Neural progenitor cell (in vitro differentiated cells): ENCODE measurements around the gene NOP14. TPM values are rescaled to one million over a fixed set of nuclear protein-coding genes. Genes with fewer than 3 reads are reported as not detected.
"Not testable (repeated sequence)": the region's sequence is repeated elsewhere in the genome, so short reads cannot be mapped to it uniquely, and the experiment has no call there.

Experiments used
- DNase-seq: peaks from one replicate; pipeline ENCODE4 v3.0.0-alpha.2; 2016; ENCODE audit warnings: low spot score
- H2AFZ ChIP-seq: fragments of 200-600 bp; sonication (generic); replicated peaks from 2 replicates; pipeline ENCODE4 v1.6.1; 2016; ENCODE audit warnings: antibody characterized with exemption
- H3F3A ChIP-seq: fragments of 200-600 bp; sonication (generic); 2 replicates; pipeline ENCODE4 v1.6.1; 2016; ENCODE audit warnings: antibody characterized with exemption, low read depth
- H3K27ac ChIP-seq: fragments of 200-600 bp; sonication (generic); 2 replicates; pipeline ENCODE4 v1.5.1; 2016; ENCODE audit warnings: mild to moderate bottlenecking
- H3K27me3 ChIP-seq: fragments of 200-600 bp; sonication (generic); 2 replicates; pipeline ENCODE4 v1.6.1; 2016; ENCODE audit warnings: mild to moderate bottlenecking, moderate library complexity
- H3K36me3 ChIP-seq: fragments of 200-600 bp; sonication (generic); 2 replicates; pipeline ENCODE4 v1.5.1; 2016
- H3K4me1 ChIP-seq: fragments of 200-600 bp; sonication (generic); 2 replicates; pipeline ENCODE4 v1.6.1; 2016; ENCODE audit warnings: mixed run types
- H3K4me2 ChIP-seq: fragments of 200-600 bp; sonication (generic); 2 replicates; pipeline ENCODE4 v1.6.1; 2016
- H3K4me3 ChIP-seq: fragments of 200-600 bp; sonication (generic); 2 replicates; pipeline ENCODE4 v1.5.1; 2016
- H3K79me2 ChIP-seq: fragments of 200-600 bp; sonication (generic); 2 replicates; pipeline ENCODE4 v1.6.1; 2016; ENCODE audit warnings: low read depth
- H3K9ac ChIP-seq: fragments of 200-600 bp; sonication (generic); 2 replicates; pipeline ENCODE4 v1.6.1; 2016
- H3K9me3 ChIP-seq: fragments of 200-600 bp; sonication (generic); 2 replicates; pipeline ENCODE4 v1.5.1; 2016; ENCODE audit warnings: low read depth
- H4K20me1 ChIP-seq: fragments of 200-600 bp; sonication (generic); 2 replicates; pipeline ENCODE4 v1.6.1; 2016; ENCODE audit warnings: low read depth
- H3K27ac Mint-ChIP-seq: 3 replicates; pipeline ENCODE4 v1.8.0; 2021; ENCODE audit warnings: mixed read lengths
- H3K27me3 Mint-ChIP-seq: 2 replicates; pipeline ENCODE4 v1.8.0; 2022; ENCODE audit warnings: low read depth, mild to moderate bottlenecking, inconsistent platforms, moderate library complexity, mixed read lengths; ENCODE audit not compliant: insufficient read depth
- H3K36me3 Mint-ChIP-seq: 3 replicates; pipeline ENCODE4 v1.8.0; 2021; ENCODE audit warnings: mixed read lengths
- H3K4me1 Mint-ChIP-seq: 3 replicates; pipeline ENCODE4 v1.8.0; 2021; ENCODE audit warnings: mixed read lengths
- H3K4me3 Mint-ChIP-seq: 3 replicates; pipeline ENCODE4 v1.8.0; 2021; ENCODE audit warnings: mild to moderate bottlenecking, moderate library complexity, mixed read lengths
- H3K9me3 Mint-ChIP-seq: 3 replicates; pipeline ENCODE4 v1.8.0; 2020; ENCODE audit warnings: mixed read lengths
- CTCF ChIP-seq: fragments of 200-600 bp; sonication (generic); IDR thresholded peaks from 2 replicates; pipeline ENCODE4 v1.5.1; 2017; ENCODE audit warnings: antibody characterized with exemption, mild to moderate bottlenecking
- EZH2 ChIP-seq: fragments of 200-600 bp; sonication (generic); IDR thresholded peaks from 2 replicates; pipeline ENCODE4 v1.6.1; 2017; ENCODE audit warnings: antibody characterized with exemption, mild to moderate bottlenecking, moderate library complexity
- EZH2phosphoT487 ChIP-seq: fragments of 200-600 bp; sonication (generic); IDR thresholded peaks from 2 replicates; pipeline ENCODE4 v1.6.1; 2017; ENCODE audit warnings: antibody characterized with exemption
- total RNA-seq: library from RNA; depleted of rRNA; stranded (reverse); fragments of >200 nt; gene quantifications from 2 replicates; pipeline ENCODE4 v1.2.3, GENCODE V29; 2015; ENCODE audit warnings: low replicate concordance

Gene NOP14
- total RNA-seq, 1 donor from 2014 or later = 16.8 TPM

- H3K4me1 Mint-ChIP-seq, H3K4me3 ChIP-seq, H3K9me3 ChIP-seq, H2AFZ ChIP-seq, H3K27ac Mint-ChIP-seq, H3K27ac ChIP-seq, H3K9me3 Mint-ChIP-seq, H3K4me3 Mint-ChIP-seq, H4K20me1 ChIP-seq, H3K27me3 ChIP-seq, H3K9ac ChIP-seq, H3K4me1 ChIP-seq, DNase-seq, H3K4me2 ChIP-seq, H3K27me3 Mint-ChIP-seq: not testable (repeated sequence)
- H3K79me2 ChIP-seq = peaks cover 43% of the 10 kb centered on the region
- H3K36me3 ChIP-seq = peaks cover 14% of the 10 kb centered on the region
- peaks cover 34% of the 10 kb centered on the region for H3F3A ChIP-seq
- peaks cover 48% of the 10 kb centered on the region for H3K36me3 Mint-ChIP-seq
- TF ChIP-seq CTCF = peak; percentile 32
Measured at GRCh38 chr4:2955186-2956044, 7.8 kb downstream of the NOP14 start.

- Histone ChIP-seq H4K20me1 (peaks cover 2% of the 10 kb centered on the region), H3K4me1 (no peaks in the 10 kb centered on the region), H3K4me2 (no peak overlapping the region), H3K9ac (no peak overlapping the region), H3F3A (peaks cover 26% of the 10 kb centered on the region), H3K9me3 (no peaks in the 10 kb centered on the region), H3K79me2 (peaks cover 35% of the 10 kb centered on the region), H3K27ac (no peak overlapping the region), H3K4me3 (no peak overlapping the region), H3K27me3 (no peaks in the 10 kb centered on the region), H3K36me3 (peaks cover 14% of the 10 kb centered on the region), H2AFZ (no peak overlapping the region)
- Mint-ChIP-seq H3K4me1 (peaks cover 4% of the 10 kb centered on the region), H3K9me3 (no peaks in the 10 kb centered on the region), H3K4me3 (no peak overlapping the region), H3K27me3 (peaks cover 2% of the 10 kb centered on the region), H3K36me3 (peaks cover 52% of the 10 kb centered on the region), H3K27ac (no peak overlapping the region)
- TF ChIP-seq CTCF = peak; percentile 45
- no peak for TF ChIP-seq EZH2phosphoT487
- peak; percentile 46 for DNase-seq
Measured at GRCh38 chr4:2954358-2955185, 8.6 kb downstream of the NOP14 start.

- no peak for DNase-seq
- H3F3A ChIP-seq = peaks cover 25% of the 10 kb centered on the region
- no peaks in the 10 kb centered on the region for H3K4me1 ChIP-seq
- Mint-ChIP-seq H3K9me3 (no peaks in the 10 kb centered on the region), H3K27me3 (peaks cover 2% of the 10 kb centered on the region), H3K36me3 (peaks cover 48% of the 10 kb centered on the region), H3K27ac (no peak overlapping the region), H3K4me3 (no peak overlapping the region), H3K4me1 (peaks cover 1% of the 10 kb centered on the region)
- no peaks in the 10 kb centered on the region for H3K9me3 ChIP-seq
- H3K36me3 ChIP-seq = peaks cover 14% of the 10 kb centered on the region
- H3K27ac ChIP-seq = no peak overlapping the region
- no peak overlapping the region for H3K9ac ChIP-seq
- TF ChIP-seq EZH2phosphoT487 = no peak
- TF ChIP-seq EZH2 = no peak
- TF ChIP-seq CTCF = no peak
- peaks cover 31% of the 10 kb centered on the region for H3K79me2 ChIP-seq
- no peak overlapping the region for H3K4me3 ChIP-seq
- no peak overlapping the region for H2AFZ ChIP-seq
- H3K27me3 ChIP-seq = no peaks in the 10 kb centered on the region
- H4K20me1 ChIP-seq = peaks cover 8% of the 10 kb centered on the region
- H3K4me2 ChIP-seq = no peak overlapping the region
Measured at GRCh38 chr4:2953496-2953895, 9.7 kb downstream of the NOP14 start.
